Mesendoderm (in vitro differentiated cells): ENCODE data around the gene TIFAB.

ENCODE experiments used
- DNase-seq: peaks from one replicate; pipeline ENCODE4 v3.0.0; 2013
- H2AK5ac ChIP-seq: 2 replicates; pipeline ENCODE4 v1.6.1; 2013; ENCODE audit warnings: low read length, inconsistent platforms
- H2BK120ac ChIP-seq: 2 replicates; pipeline ENCODE4 v1.6.1; 2013; ENCODE audit warnings: low read depth, mild to moderate bottlenecking, low read length, moderate library complexity, mixed read lengths
- H2BK15ac ChIP-seq: replicated peaks from 2 replicates; pipeline ENCODE4 v1.6.1; 2013; ENCODE audit warnings: low read depth, mild to moderate bottlenecking, moderate library complexity
- H2BK5ac ChIP-seq: 2 replicates; pipeline ENCODE4 v1.6.1; 2013; ENCODE audit warnings: low read length, inconsistent platforms
- H3K18ac ChIP-seq: 2 replicates; pipeline ENCODE4 v1.6.1; 2013; ENCODE audit warnings: mild to moderate bottlenecking, low read length, mixed read lengths
- H3K23ac ChIP-seq: one replicate; pipeline ENCODE4 v1.6.1; 2013; ENCODE audit warnings: low read length
- H3K27ac ChIP-seq: 2 replicates; pipeline ENCODE4 v1.5.1; 2013; ENCODE audit warnings: low read depth, mild to moderate bottlenecking, inconsistent platforms, low read length, moderate library complexity
- H3K27me3 ChIP-seq: 2 replicates; pipeline ENCODE4 v1.6.1; 2013; ENCODE audit warnings: low read length, control low read depth, mild to moderate bottlenecking, inconsistent platforms; ENCODE audit not compliant: insufficient read depth, poor library complexity
- H3K36me3 ChIP-seq: 2 replicates; pipeline ENCODE4 v1.6.1; 2013; ENCODE audit warnings: low read length, inconsistent platforms; ENCODE audit not compliant: control insufficient read depth, insufficient read depth
- H3K4ac ChIP-seq: one replicate; pipeline ENCODE4 v1.6.1; 2013; ENCODE audit warnings: low read depth, mild to moderate bottlenecking, low read length, moderate library complexity
- H3K4me1 ChIP-seq: 2 replicates; pipeline ENCODE4 v1.6.1; 2013; ENCODE audit warnings: low read depth, low read length, inconsistent platforms; ENCODE audit not compliant: control insufficient read depth
- H3K4me2 ChIP-seq: 2 replicates; pipeline ENCODE4 v1.6.1; 2013; ENCODE audit warnings: low read length
- H3K4me3 ChIP-seq: 2 replicates; pipeline ENCODE4 v1.5.1; 2013; ENCODE audit warnings: mild to moderate bottlenecking, low read length
- H3K56ac ChIP-seq: one replicate; pipeline ENCODE4 v1.6.1; 2013; ENCODE audit warnings: low read length
- H3K79me1 ChIP-seq: 2 replicates; pipeline ENCODE4 v1.6.1; 2013; ENCODE audit warnings: low read length, inconsistent platforms
- H3K79me2 ChIP-seq: 2 replicates; pipeline ENCODE4 v1.6.1; 2013; ENCODE audit warnings: mild to moderate bottlenecking, low read length; ENCODE audit not compliant: control insufficient read depth, insufficient read depth
- H3K9ac ChIP-seq: 2 replicates; pipeline ENCODE4 v1.6.1; 2013; ENCODE audit warnings: low read length, inconsistent platforms
- H4K5ac ChIP-seq: one replicate; pipeline ENCODE4 v1.6.1; 2013; ENCODE audit warnings: low read length
- H4K8ac ChIP-seq: one replicate; pipeline ENCODE4 v1.6.1; 2013; ENCODE audit warnings: low read depth, mild to moderate bottlenecking, control low read depth, low read length, moderate library complexity
- WGBS: extraction: QIAGEN DNeasy Blood & Tissue Kit; methylation state at CpG from one replicate; pipeline ENCODE4 v1.1.7; 2013; ENCODE audit warnings: low lambda C conversion rate, missing lambda C conversion rate; ENCODE audit not compliant: insufficient coverage; ENCODE audit errors: extremely low coverage; 5-methylcytosine and 5-hydroxymethylcytosine counted together

TIFAB gene

GRCh38 chr5:135466178-135467050, 14.3 kb upstream of the TIFAB start:
- WGBS = no CpG with 5 or more reads among the region's 43 CpGs
- DNase-seq = peak; percentile 76
- Histone ChIP-seq H2BK5ac (no peak overlapping the region), H2AK5ac (no peak overlapping the region), H3K9ac (no peak overlapping the region), H2BK120ac (no peak overlapping the region), H3K4me3 (no peak overlapping the region), H3K4me1 (peaks cover 7% of the 10 kb centered on the region), H3K27me3 (peaks cover 40% of the 10 kb centered on the region), H3K27ac (no peak overlapping the region), H3K56ac (no peak overlapping the region), H3K18ac (no peak overlapping the region), H3K23ac (no peak overlapping the region), H3K36me3 (no peaks in the 10 kb centered on the region), H2BK15ac (no peak overlapping the region), H4K5ac (no peak overlapping the region), H3K4ac (no peak overlapping the region), H3K4me2 (peak overlapping the region; percentile 10), H3K79me2 (no peaks in the 10 kb centered on the region), H3K79me1 (no peaks in the 10 kb centered on the region), H4K8ac (no peak overlapping the region)

- peaks cover 7% of the 10 kb centered on the region for H3K4me1 ChIP-seq
- H2BK120ac ChIP-seq = no peak overlapping the region
- H2BK15ac ChIP-seq = no peak overlapping the region
- no peak overlapping the region for H2AK5ac ChIP-seq
- no peaks in the 10 kb centered on the region for H3K36me3 ChIP-seq
- H3K9ac ChIP-seq = no peak overlapping the region
- no peak overlapping the region for H3K18ac ChIP-seq
- WGBS = no CpG with 5 or more reads among the region's 12 CpGs
- DNase-seq = no peak
- H4K5ac ChIP-seq = no peak overlapping the region
- H2BK5ac ChIP-seq = no peak overlapping the region
- H4K8ac ChIP-seq = no peak overlapping the region
- no peaks in the 10 kb centered on the region for H3K79me1 ChIP-seq
- no peaks in the 10 kb centered on the region for H3K79me2 ChIP-seq
- H3K4ac ChIP-seq = no peak overlapping the region
- H3K27ac ChIP-seq = no peak overlapping the region
- H3K56ac ChIP-seq = no peak overlapping the region
- H3K23ac ChIP-seq = no peak overlapping the region
- no peak overlapping the region for H3K4me2 ChIP-seq
- peaks cover 40% of the 10 kb centered on the region for H3K27me3 ChIP-seq
- no peak overlapping the region for H3K4me3 ChIP-seq
These were observed 13.4 kb upstream of the TIFAB start for GRCh38 chr5:135465391-135466122.

- Histone ChIP-seq H3K4me2 (no peak overlapping the region), H3K18ac (no peak overlapping the region), H2AK5ac (no peak overlapping the region), H3K9ac (no peak overlapping the region), H3K4ac (no peak overlapping the region), H3K36me3 (no peaks in the 10 kb centered on the region), H3K23ac (no peak overlapping the region), H3K27ac (no peak overlapping the region), H2BK120ac (no peak overlapping the region), H2BK5ac (no peak overlapping the region), H3K27me3 (peaks cover 19% of the 10 kb centered on the region), H4K8ac (no peak overlapping the region), H3K4me3 (no peak overlapping the region), H3K79me1 (no peaks in the 10 kb centered on the region), H3K4me1 (peaks cover 7% of the 10 kb centered on the region), H3K56ac (no peak overlapping the region), H3K79me2 (no peaks in the 10 kb centered on the region), H4K5ac (no peak overlapping the region), H2BK15ac (no peak overlapping the region)
- DNase-seq = peak; percentile 98
- no CpG with 5 or more reads among the region's 6 CpGs for WGBS
These were observed 10.2 kb upstream of the TIFAB start for GRCh38 chr5:135462304-135462703.

GRCh38 chr5:135461481-135462151, 9.5 kb upstream of the TIFAB start:
- no peak overlapping the region for H2BK120ac ChIP-seq
- no peak overlapping the region for H2AK5ac ChIP-seq
- H3K4me2 ChIP-seq = no peak overlapping the region
- H3K79me2 ChIP-seq = no peaks in the 10 kb centered on the region
- H3K56ac ChIP-seq = no peak overlapping the region
- no CpG with 5 or more reads among the region's 7 CpGs for WGBS
- H3K36me3 ChIP-seq = no peaks in the 10 kb centered on the region
- H4K8ac ChIP-seq = no peak overlapping the region
- no peak overlapping the region for H3K4ac ChIP-seq
- H2BK5ac ChIP-seq = no peak overlapping the region
- H3K9ac ChIP-seq = no peak overlapping the region
- H4K5ac ChIP-seq = no peak overlapping the region
- no peak overlapping the region for H2BK15ac ChIP-seq
- H3K27ac ChIP-seq = no peak overlapping the region
- no peak overlapping the region for H3K23ac ChIP-seq
- H3K79me1 ChIP-seq = no peaks in the 10 kb centered on the region
- no peak overlapping the region for H3K4me3 ChIP-seq
- peaks cover 14% of the 10 kb centered on the region for H3K27me3 ChIP-seq
- H3K4me1 ChIP-seq = peaks cover 4% of the 10 kb centered on the region
- DNase-seq = no peak
- H3K18ac ChIP-seq = no peak overlapping the region

GRCh38 chr5:135460246-135461033, 8.3 kb upstream of the TIFAB start:
- peaks cover 11% of the 10 kb centered on the region for H3K27me3 ChIP-seq
- no peaks in the 10 kb centered on the region for H3K79me1 ChIP-seq

More at GRCh38 chr5:135460246-135461033, 8.3 kb upstream of the TIFAB start:
- Histone ChIP-seq H2BK15ac (no peak overlapping the region), H3K4me2 (no peak overlapping the region), H3K36me3 (no peaks in the 10 kb centered on the region), H3K56ac (no peak overlapping the region), H2BK5ac (no peak overlapping the region), H2BK120ac (no peak overlapping the region), H3K4me1 (no peaks in the 10 kb centered on the region), H2AK5ac (no peak overlapping the region), H3K27ac (no peak overlapping the region), H3K23ac (peak overlapping the region; percentile 7), H4K5ac (no peak overlapping the region), H3K18ac (no peak overlapping the region), H3K79me2 (no peaks in the 10 kb centered on the region), H3K4me3 (no peak overlapping the region), H3K4ac (no peak overlapping the region), H3K9ac (no peak overlapping the region), H4K8ac (no peak overlapping the region)
- no CpG with 5 or more reads among the region's 11 CpGs for WGBS
- no peak for DNase-seq
